Measurements from ENCODE around the gene DOCK1. TPM values are rescaled to one million over a fixed set of nuclear protein-coding genes. Genes with fewer than 3 reads are reported as not detected.

Gene DOCK1
- polyA plus RNA-seq, 1 donor from 2014 or later: 2.7 TPM

- H3K4me3 ChIP-seq (ENCODE audit: low read length): no peak overlapping the region
- no peaks in the 10 kb centered on the region for H3K36me3 ChIP-seq (ENCODE audit: insufficient read depth, low read length)
- no peaks in the 10 kb centered on the region for H3K79me2 ChIP-seq (replicated peaks; ENCODE audit: insufficient read depth, low read length)
Measured at GRCh38 chr10:127142136-127142535, 236.9 kb downstream of the DOCK1 start.

GRCh38 chr10:127142856-127143255 is 237.6 kb downstream of the DOCK1 start:
- no peaks in the 10 kb centered on the region for H3K27me3 ChIP-seq (ENCODE audit: insufficient read depth, low read depth, low read length)
- no peak overlapping the region for H3K4me2 ChIP-seq (ENCODE audit: low read length)
- H3K79me2 ChIP-seq (replicated peaks; ENCODE audit: insufficient read depth, low read length): no peaks in the 10 kb centered on the region
- no peaks in the 10 kb centered on the region for H3K9me2 ChIP-seq (ENCODE audit: insufficient read depth, low read length)
- H4K20me1 ChIP-seq (ENCODE audit: insufficient read depth): no peaks in the 10 kb centered on the region
- H3K36me3 ChIP-seq (ENCODE audit: insufficient read depth, low read length): no peaks in the 10 kb centered on the region
- no peak overlapping the region for H3K9ac ChIP-seq (ENCODE audit: low read length)
- no peak overlapping the region for H2AFZ ChIP-seq (ENCODE audit: low read depth, low read length)
- H3K27ac ChIP-seq (ENCODE audit: low read length): no peak overlapping the region
- no peaks in the 10 kb centered on the region for H3K9me3 ChIP-seq (ENCODE audit: low read length)
- H3K4me3 ChIP-seq (ENCODE audit: low read length): no peak overlapping the region
- no peaks in the 10 kb centered on the region for H3F3A ChIP-seq (ENCODE audit: insufficient read depth, low read length, poor library complexity, severe bottlenecking)
- no peak for TF ChIP-seq SMC3 (conservative IDR thresholded peaks at IDR 0.05; ENCODE audit: poor library complexity)
- no peak for TF ChIP-seq RAD21 (conservative IDR thresholded peaks at IDR 0.05)
- no peak for TF ChIP-seq TAF1 (IDR thresholded peaks at IDR 0.05; ENCODE audit: low read depth)
- TF ChIP-seq EP300 (conservative IDR thresholded peaks at IDR 0.05; ENCODE audit: poor library complexity, severe bottlenecking): no peak
- no peak for TF ChIP-seq REST (IDR thresholded peaks at IDR 0.05; ENCODE audit: borderline replicate concordance)
- no peak for TF ChIP-seq MXI1 (conservative IDR thresholded peaks at IDR 0.05; ENCODE audit: poor library complexity, severe bottlenecking)
- TF ChIP-seq EZH2 (IDR thresholded peaks at IDR 0.05; ENCODE audit: borderline replicate concordance, insufficient read depth, low read length, poor library complexity, severe bottlenecking): no peak

More at GRCh38 chr10:127142136-127142535, 236.9 kb downstream of the DOCK1 start:
- no peaks in the 10 kb centered on the region for H3F3A ChIP-seq (ENCODE audit: insufficient read depth, low read length, poor library complexity, severe bottlenecking)
- H3K9ac ChIP-seq (ENCODE audit: low read length): no peak overlapping the region
- H3K27ac ChIP-seq (ENCODE audit: low read length): no peak overlapping the region
- no peak overlapping the region for H3K4me2 ChIP-seq (ENCODE audit: low read length)
- TF ChIP-seq POLR2AphosphoS5 (IDR thresholded peaks at IDR 0.05) (no peak), MXI1 (conservative IDR thresholded peaks at IDR 0.05; ENCODE audit: poor library complexity, severe bottlenecking) (no peak), EZH2 (IDR thresholded peaks at IDR 0.05; ENCODE audit: borderline replicate concordance, insufficient read depth, low read length, poor library complexity, severe bottlenecking) (no peak), SMC3 (conservative IDR thresholded peaks at IDR 0.05; ENCODE audit: poor library complexity) (no peak), CTCF (IDR thresholded peaks at IDR 0.05; ENCODE audit: poor library complexity, severe bottlenecking) (no peak), REST (IDR thresholded peaks at IDR 0.05; ENCODE audit: borderline replicate concordance) (no peak), EP300 (conservative IDR thresholded peaks at IDR 0.05; ENCODE audit: poor library complexity, severe bottlenecking) (no peak), RAD21 (conservative IDR thresholded peaks at IDR 0.05) (no peak), TAF1 (IDR thresholded peaks at IDR 0.05; ENCODE audit: low read depth) (no peak)
- H2AFZ ChIP-seq (ENCODE audit: low read depth, low read length): no peak overlapping the region
- no peaks in the 10 kb centered on the region for H3K27me3 ChIP-seq (ENCODE audit: insufficient read depth, low read depth, low read length)
- no peaks in the 10 kb centered on the region for H4K20me1 ChIP-seq (ENCODE audit: insufficient read depth)
- H3K9me2 ChIP-seq (ENCODE audit: insufficient read depth, low read length): no peaks in the 10 kb centered on the region
- H3K9me3 ChIP-seq (ENCODE audit: low read length): no peaks in the 10 kb centered on the region

All from neural cell (in vitro differentiated cells).